Effector CD8-positive, alpha-beta T cell (primary cell): ENCODE measurements around the gene SOWAHC.
"Not testable (repeated sequence)": the region's sequence is repeated elsewhere in the genome, so short reads cannot be mapped to it uniquely, and the experiment has no call there.

Source experiments
- DNase-seq: peaks from one replicate; lab custom pipeline; 2025; lab: John Stamatoyannopoulos, UW
- total RNA-seq, 4 experiments: gene quantifications; one replicate each; lab custom pipeline; 2026; lab: John Stamatoyannopoulos, UW

The SOWAHC gene
- total RNA-seq, result 1.1 to 1.7 (median 1.1) reads per million in 4 experiments

- DNase-seq, result peak; percentile 60
Measured at GRCh38 chr2:109613922-109614714, at the start of gene SOWAHC, which contains the start of gene SEPTIN10. Gene SOWAHC, plus strand, starts transcription at chr2:109614364. Its CDS starts 126 bp downstream, at chr2:109614490. Gene SEPTIN10, minus strand, starts transcription at chr2:109613966. Its CDS starts 139 bp downstream, at chr2:109613827.

DNA sequence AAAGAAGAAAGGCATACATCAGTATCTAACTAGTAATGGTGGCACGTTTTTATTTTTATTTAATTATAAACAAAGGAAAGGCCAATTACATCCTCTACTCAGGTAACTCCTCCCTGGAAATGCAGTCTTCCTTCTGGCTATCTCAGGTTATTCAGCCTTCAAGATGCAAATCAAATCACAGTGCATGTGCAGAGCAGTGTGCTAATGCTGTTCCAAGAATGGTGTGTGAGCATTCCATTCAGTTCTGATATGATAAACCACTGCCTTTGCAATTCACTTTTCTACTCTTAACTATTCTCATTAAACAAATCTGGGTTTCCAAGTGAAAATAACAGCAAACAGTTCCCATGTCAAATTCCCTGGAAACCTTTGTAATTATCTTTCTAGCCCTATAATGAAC lies 38.8 kb upstream of the SOWAHC start:
- DNase-seq, result no peak

- DNase-seq, result not testable (repeated sequence)
Measured at GRCh38 chr2:109577630-109578029, 36.5 kb upstream of the SOWAHC start.

DNA sequence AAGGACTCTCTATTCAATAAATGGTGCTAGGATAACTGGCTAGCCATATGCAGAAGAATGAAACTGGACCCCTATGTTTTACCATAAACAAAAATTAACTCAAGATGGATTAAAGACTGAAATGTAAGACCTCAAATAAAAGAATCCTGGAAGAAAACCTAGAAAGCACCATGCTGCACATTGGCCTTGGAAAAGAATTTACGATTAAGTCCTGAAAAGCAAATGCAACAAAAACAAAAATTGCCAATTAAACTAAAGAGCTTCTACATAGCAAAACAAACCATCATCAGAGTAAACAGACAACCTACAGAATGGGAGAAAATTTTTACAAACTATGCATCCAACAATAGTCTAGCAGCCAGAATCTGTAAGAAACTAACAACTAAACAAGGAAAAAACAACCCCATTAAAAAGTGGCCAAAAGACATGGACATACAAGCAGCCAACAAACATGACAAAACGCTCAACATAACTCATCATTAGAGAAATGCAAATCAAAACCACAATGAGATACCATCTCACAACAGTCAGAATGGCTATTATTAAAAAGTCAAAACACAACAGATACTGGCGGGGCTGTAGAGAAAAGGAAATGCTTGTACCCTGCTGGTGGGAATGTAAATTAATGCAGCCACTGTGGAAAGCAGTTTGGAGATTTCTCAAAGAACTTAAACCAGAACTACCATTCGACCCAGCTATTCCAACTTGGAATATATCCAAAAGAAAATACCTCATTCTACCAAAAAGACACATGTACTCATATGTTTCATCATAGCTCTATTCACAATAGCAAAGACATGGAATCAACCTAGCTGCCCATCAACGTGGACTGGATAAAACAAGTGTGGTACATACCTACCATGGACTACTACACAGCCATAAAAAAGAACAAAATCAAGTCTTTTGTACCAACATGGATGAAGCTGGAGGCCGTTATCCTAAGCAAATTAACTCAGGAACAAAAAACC lies 31.0 kb upstream of the SOWAHC start:
- no peak for DNase-seq

DNA sequence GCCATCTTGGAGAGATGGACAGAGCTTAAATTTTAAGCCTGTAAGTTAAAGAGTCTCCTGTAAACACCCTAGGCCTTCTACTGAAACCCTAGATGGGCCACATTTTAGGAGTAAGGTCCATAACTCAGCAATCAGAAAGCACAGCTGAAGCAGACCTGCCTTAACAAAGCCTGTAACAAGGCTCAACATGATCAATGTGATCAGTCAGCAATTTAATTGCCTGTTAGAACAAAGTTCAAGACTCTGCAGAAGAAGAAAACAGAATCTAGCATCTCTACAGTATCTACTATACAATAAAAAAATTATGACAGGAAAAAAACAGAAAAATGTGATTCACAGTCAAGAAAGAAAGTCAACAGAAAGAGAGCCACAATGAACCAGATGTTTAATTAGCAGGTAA lies 27.5 kb upstream of the SOWAHC start:
- DNase-seq, result no peak

DNA sequence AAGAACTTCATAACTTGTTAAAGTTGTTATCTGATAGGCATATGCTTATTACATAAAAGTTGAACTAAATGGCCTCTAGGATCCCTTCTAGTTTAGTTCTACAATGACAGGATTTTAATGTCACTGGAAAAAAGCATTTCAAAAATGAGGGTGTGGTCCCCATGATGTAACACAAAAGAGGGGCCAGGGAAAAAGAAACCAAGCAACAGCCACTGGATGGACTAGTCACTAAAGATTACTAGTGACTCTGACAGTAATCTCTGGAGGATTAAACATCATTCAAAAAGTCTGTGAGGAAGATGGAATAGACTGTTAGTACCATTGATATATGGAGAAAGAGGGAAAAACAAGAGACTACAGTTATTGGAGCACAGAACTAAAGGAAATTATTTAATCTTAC lies 23.0 kb upstream of the SOWAHC start:
- DNase-seq, result no peak

DNA sequence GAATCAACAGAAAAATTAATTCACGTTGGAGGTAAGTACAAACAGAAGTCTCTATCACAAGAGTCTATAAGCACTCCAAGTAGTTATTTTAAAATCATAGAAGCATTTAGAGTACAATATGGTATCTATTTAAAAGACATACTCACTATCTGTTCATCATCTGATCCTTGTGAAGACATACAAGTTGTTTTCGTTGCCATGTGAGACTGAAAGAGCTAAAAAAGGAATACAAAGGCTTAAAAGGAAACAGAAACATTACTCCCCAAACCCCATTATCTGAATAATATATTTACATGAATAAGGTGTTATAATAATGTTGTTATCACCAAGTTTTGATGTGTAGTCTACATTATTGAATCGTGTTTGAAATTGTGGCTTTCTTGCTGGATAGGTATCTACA lies 21.3 kb upstream of the SOWAHC start:
- no peak for DNase-seq

DNA sequence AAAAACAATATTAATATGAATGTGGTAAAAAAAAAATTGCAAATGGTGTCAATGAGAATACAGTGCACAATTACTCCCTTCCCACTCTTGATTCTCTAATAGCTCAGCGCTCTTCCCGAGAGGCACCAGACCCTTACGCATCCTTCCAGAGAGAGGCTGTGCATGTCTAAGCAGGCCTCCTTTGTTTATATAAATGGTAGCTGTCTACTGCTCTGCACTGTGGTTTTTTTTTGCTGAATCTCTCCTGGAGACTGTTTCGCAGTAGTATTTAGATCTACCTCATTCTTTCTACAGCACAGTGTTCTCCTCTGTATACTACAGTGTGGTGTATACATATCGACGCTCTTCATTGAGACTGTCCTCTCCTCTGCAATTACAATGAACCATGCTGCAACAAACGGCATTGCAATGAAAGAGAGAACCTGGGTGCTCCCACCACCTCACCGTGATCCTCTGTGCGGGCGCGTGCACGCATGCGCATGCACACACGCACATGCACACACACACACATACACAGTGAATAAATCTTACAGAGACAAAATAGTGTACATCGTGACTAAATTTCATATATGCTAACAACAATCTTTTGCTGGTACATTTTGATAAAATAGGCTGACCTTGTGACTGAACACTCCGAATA lies 19.8 kb upstream of the SOWAHC start:
- no peak for DNase-seq

DNA sequence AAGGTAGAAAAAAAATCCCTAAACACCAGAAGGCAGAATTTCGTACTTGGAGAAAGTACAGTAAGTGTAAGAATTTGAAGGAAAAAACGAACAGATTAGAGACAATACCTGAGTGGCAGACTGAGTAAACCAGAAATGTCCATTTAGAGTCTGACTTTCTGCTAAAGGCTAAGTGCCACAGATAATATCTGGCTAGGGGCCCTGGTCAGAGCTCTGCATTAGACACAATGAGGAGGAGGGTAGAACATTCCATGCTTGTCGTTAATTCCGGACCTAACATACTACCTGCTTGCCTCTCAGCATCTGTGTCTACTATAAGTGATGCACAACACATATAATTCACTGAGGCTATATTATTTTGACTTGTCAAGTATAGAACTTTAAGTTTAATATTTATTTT lies 18.5 kb upstream of the SOWAHC start:
- DNase-seq, result no peak

DNA sequence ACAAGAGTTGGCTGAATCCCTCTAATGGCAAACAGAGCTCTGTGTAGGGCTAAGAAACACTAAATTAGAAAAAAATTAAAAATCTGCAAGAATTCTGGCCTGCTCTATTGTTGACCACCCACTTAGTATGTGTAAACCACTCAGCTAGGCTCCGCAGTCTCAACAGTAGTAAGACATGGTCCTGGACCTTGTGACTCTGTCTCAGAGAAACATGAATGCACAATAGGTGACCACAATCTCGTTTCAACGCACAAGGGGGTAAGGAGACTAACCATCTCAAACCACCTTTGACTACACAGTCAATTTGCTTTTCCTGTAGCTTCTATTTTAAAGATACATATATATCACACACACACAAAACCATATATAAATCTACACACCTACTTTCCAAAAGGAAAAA lies 16.9 kb upstream of the SOWAHC start:
- DNase-seq, result no peak

DNA sequence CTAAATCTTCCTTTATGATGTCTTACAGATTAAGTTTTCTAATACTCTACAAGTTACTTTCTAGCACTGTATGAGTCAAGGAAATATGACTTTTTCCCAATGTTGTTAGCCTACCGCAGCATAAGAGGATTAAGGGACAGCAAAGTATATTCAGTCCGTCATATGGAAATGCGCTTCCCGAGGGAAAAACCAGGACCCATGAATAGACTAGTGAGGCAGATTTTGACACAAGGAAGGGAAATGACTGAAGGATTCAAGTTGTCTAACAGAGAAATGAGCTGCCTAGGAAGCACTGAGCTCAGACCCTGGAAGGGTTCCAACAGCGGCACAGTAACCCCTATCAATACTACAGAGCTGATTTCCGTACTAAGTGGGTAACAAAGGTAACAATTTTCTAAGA lies 12.4 kb upstream of the SOWAHC start:
- no peak for DNase-seq

DNA sequence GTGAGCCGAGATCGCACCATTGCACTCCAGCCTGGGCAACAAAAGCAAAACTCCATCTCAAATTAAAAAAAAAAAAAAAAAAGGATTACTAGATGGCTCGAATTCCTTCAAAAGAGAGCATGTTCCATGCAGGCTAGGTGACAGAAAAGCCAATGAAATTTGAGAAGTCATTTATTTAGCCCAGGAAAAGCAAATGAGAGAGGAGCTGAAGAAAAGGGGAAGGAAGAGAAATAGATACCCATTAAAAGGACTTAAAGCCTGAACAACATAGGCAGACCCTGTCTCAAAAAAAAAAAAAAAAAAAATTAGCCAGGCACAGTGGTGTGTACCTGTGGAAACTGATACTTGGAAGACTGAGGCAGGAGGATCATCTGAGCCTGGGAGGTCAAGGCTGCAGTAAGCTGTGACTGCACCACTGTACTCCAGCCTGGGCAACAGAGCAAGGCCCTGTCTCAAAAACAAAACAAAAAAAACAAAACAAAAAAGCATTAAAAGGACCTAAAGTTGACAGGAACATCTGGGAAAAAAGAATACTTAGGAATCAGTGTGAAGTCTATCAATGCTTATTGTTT lies 11.5 kb upstream of the SOWAHC start:
- DNase-seq, result no peak

- no peak for DNase-seq
Measured at GRCh38 chr2:109604597-109604996, 9.6 kb upstream of the SOWAHC start.

DNA sequence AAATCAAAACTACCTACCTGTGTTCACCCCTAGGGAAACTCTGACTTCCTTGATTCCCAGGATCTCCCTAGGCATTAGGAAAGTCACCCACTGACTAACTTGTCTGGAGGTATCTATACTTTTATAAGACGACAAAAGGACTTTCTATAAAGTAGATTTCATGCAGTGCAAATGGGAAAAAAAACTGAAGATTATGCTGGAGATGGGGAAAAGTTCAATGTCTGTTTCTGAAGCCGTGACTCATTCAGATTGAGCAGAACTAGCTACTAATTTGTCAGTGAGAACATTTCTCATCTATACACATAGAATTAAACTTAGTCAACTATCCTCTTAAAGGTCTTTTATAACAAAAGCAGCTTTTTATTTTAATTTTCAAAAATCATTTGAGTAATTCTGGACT lies 6.4 kb upstream of the SOWAHC start:
- DNase-seq, result no peak

DNA sequence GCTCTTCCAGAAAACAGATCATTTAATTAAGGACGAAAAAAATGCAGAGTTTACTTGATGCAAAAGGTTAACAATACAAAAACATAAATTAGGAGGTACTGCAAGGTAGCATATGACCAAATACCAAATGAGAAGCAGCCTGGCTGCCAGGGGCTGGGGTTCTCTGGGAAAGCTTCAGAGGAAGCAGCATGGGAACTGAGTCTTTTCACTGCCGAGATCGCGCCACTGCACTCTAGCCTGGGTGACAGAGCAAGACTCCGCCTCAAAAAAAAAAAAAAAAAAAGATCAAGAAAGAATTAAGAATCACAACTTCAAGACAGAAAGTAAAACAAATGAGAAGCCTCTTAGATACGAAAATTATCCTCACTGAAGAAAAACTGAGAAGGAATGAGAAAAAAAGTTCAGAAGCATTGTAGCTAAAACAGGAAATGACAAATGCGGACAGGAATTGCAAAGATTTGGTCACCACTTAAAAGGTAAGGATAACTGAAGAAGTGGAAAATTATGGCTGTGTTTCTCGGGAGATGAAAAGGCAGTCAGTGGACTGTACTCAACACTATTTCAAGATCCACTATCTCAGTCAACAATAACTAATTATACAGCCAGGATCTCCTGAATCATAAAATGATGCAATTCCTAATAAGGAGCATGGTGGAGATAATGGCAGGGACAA lies 4.7 kb upstream of the SOWAHC start:
- DNase-seq, result no peak

- DNase-seq, result no peak
Measured at GRCh38 chr2:109611467-109612095, 2.6 kb upstream of the SOWAHC start.

DNA sequence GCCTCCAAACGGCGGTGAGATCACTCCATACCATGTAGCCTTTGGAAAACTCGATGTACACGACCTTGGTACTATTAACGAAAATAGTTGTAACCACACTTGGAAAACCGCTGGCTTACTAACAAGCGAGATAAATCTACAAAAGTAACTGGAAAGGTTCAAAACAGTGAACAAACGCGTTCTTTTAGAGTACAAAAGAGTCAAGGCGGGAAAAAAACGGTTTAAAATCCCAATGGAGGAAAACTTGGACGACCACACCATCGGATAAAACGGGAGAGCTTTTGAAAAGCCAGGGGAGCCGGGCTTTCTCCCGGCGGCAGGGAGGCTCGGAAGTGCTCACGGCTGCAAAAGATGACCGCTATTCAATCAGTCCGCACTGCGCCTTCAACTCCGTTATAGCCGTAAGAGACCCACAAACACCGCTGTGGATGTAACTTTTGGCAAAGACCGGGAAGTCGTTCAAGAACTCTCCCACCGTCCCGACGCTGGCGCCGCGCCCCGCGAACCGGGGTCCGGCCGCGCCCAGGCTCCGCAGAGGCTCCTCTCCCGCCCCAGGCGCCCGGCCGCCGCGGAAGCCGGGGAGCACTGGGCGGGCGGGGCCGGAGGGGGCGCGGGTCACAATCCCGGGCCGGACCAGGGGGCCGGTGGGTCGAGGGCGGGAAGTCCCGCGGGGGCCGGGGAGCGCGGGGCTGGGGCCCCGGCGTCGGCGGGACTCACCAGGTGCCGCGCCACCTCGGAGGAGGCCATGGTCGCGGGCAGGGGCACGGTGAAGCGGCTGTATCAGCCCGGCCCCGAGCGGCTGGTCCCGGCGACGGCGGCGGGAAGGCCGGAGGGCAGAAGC lies 863 bp upstream of the SOWAHC start:
- no peak for DNase-seq

- no peak for DNase-seq
Measured at GRCh38 chr2:109614715-109615636, 812 bp downstream of the SOWAHC start.
